Natural killer cell (primary cell): ENCODE measurements around the gene SNX19. TPM values are rescaled to one million over a fixed set of nuclear protein-coding genes. Genes with fewer than 3 reads are reported as not detected.
"Not testable (repeated sequence)": the region's sequence is repeated elsewhere in the genome, so short reads cannot be mapped to it uniquely, and the experiment has no call there.

Source experiments
- ATAC-seq, 3 donors: fragments of 150-1000 bp in 2 of 3; fragments of 200-7000 bp in 1 of 3; cut with Tn5 transposase; 1 replicate in 1 of 3; 2 replicates in 2 of 3; pipeline ENCODE4 v1.10.0; 2021; ENCODE audit warnings: mild to moderate bottlenecking in 2 of 3, moderate library complexity in 2 of 3
- DNase-seq, 2 donors: peaks; one replicate each; pipeline versions ENCODE4 v3.0.0 to v3.0.0-alpha.2; 2013 to 2021; ENCODE audit warnings: mixed read lengths in 1 of 2
- H3K27ac ChIP-seq: one replicate; pipeline ENCODE4 v1.5.1; 2013; ENCODE audit warnings: mild to moderate bottlenecking, low read length
- H3K27me3 ChIP-seq: one replicate; pipeline ENCODE4 v1.6.1; 2013; ENCODE audit warnings: low read length; ENCODE audit not compliant: control insufficient read depth, insufficient read depth
- H3K36me3 ChIP-seq: one replicate; pipeline ENCODE4 v1.6.1; 2013; ENCODE audit warnings: low read length; ENCODE audit not compliant: control insufficient read depth, insufficient read depth
- H3K4me1 ChIP-seq: one replicate; pipeline ENCODE4 v1.6.1; 2013; ENCODE audit warnings: low read length; ENCODE audit not compliant: control insufficient read depth, insufficient read depth
- H3K4me3 ChIP-seq: one replicate; pipeline ENCODE4 v1.5.1; 2013; ENCODE audit warnings: low read length
- H3K9me3 ChIP-seq: one replicate; pipeline ENCODE4 v1.6.1; 2013; ENCODE audit warnings: low read length; ENCODE audit not compliant: control insufficient read depth, insufficient read depth
- H3K27ac Mint-ChIP-seq, 2 donors: one replicate each; pipeline ENCODE4 v1.8.0; 2022; ENCODE audit warnings: mild to moderate bottlenecking in 2 of 2, mixed read lengths in 2 of 2, moderate library complexity in 1 of 2
- H3K27me3 Mint-ChIP-seq, 2 donors: one replicate each; pipeline ENCODE4 v1.8.0; 2022; ENCODE audit warnings: low read depth in 2 of 2, mixed read lengths in 2 of 2
- H3K36me3 Mint-ChIP-seq: one replicate; pipeline ENCODE4 v1.8.0; 2022; ENCODE audit warnings: mixed read lengths
- H3K4me1 Mint-ChIP-seq, 2 donors: one replicate each; pipeline ENCODE4 v1.8.0; 2022; ENCODE audit warnings: mixed read lengths in 2 of 2
- H3K4me3 Mint-ChIP-seq: one replicate; pipeline ENCODE4 v1.8.0; 2022; ENCODE audit warnings: mild to moderate bottlenecking, moderate library complexity, mixed read lengths
- H3K9me3 Mint-ChIP-seq, 2 donors: one replicate each; pipeline ENCODE4 v1.8.0; 2022; ENCODE audit warnings: mixed read lengths in 2 of 2
- WGBS: methylation state at CpG from one replicate; pipeline ENCODE4 v1.1.7; 2013; ENCODE audit warnings: missing lambda C conversion rate; ENCODE audit not compliant: insufficient coverage; 5-methylcytosine and 5-hydroxymethylcytosine counted together
- intact Hi-C: fragments of 100-400 bp; cut with micrococcal nuclease; formaldehyde crosslinking; loops from one replicate; pipeline ENCODE4 v1.14.2; 2022
- total RNA-seq, 4 donors: library from RNA; stranded (reverse); fragments of 120-200 nt in 1 of 4; gene quantifications; one replicate each; pipeline versions ENCODE4 v1.2.3 to v1.2.4, GENCODE V29; 2013 to 2022
- TF ChIP-seq, protein P1 (sequence below): fragments of 200-600 bp; IDR thresholded peaks from one replicate; pipeline ENCODE4 v1.8.0; 2022; ENCODE audit warnings: antibody characterized with exemption

SNX19 gene
- total RNA-seq, 3 donors from 2014 or later (not counting 1 experiment from before 2014, with no cell fraction given): 65.4 to 76.6 (median 72.0) TPM

DNA sequence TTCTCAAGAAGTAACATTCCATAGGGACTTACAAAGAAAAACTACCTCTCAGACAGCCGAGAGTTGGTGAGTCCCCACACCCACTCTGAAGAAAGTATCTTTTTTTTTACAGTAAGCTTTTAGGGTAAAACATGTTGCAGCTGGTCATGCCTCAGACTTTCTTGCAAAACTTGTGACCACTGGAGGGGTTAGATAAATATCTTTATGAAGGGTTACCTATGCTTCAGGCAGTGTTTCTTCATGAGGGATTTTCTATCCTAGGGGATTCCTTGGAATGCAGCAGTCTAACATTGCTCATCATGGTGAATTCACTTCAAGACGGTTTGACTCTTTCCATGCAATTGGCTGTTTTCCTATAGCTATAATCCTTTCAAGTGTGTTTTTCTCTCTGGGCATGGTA is 20.8 kb upstream of the SNX19 start:
- H3K4me1 Mint-ChIP-seq: no peaks in the 10 kb centered on the region
- ATAC-seq (no peak), DNase-seq (no peak)
- H3K27me3 Mint-ChIP-seq: peaks cover 24 to 47% of the 10 kb centered on the region in 2 donors
- intact Hi-C loops: no loop called here
- TF ChIP-seq, protein P1, sequence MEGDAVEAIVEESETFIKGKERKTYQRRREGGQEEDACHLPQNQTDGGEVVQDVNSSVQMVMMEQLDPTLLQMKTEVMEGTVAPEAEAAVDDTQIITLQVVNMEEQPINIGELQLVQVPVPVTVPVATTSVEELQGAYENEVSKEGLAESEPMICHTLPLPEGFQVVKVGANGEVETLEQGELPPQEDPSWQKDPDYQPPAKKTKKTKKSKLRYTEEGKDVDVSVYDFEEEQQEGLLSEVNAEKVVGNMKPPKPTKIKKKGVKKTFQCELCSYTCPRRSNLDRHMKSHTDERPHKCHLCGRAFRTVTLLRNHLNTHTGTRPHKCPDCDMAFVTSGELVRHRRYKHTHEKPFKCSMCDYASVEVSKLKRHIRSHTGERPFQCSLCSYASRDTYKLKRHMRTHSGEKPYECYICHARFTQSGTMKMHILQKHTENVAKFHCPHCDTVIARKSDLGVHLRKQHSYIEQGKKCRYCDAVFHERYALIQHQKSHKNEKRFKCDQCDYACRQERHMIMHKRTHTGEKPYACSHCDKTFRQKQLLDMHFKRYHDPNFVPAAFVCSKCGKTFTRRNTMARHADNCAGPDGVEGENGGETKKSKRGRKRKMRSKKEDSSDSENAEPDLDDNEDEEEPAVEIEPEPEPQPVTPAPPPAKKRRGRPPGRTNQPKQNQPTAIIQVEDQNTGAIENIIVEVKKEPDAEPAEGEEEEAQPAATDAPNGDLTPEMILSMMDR: no peak
- no peak overlapping the region for H3K4me3 Mint-ChIP-seq
- H3K27ac Mint-ChIP-seq: no peak overlapping the region
- Histone ChIP-seq H3K9me3 (no peaks in the 10 kb centered on the region), H3K4me3 (no peak overlapping the region), H3K4me1 (no peaks in the 10 kb centered on the region), H3K27ac (no peak overlapping the region), H3K27me3 (peaks cover 5% of the 10 kb centered on the region), H3K36me3 (no peaks in the 10 kb centered on the region)
- no peaks in the 10 kb centered on the region for H3K36me3 Mint-ChIP-seq
- H3K9me3 Mint-ChIP-seq: no peaks in the 10 kb centered on the region
- WGBS: 86% methylated on average over 2 of the region's 2 CpGs

DNA sequence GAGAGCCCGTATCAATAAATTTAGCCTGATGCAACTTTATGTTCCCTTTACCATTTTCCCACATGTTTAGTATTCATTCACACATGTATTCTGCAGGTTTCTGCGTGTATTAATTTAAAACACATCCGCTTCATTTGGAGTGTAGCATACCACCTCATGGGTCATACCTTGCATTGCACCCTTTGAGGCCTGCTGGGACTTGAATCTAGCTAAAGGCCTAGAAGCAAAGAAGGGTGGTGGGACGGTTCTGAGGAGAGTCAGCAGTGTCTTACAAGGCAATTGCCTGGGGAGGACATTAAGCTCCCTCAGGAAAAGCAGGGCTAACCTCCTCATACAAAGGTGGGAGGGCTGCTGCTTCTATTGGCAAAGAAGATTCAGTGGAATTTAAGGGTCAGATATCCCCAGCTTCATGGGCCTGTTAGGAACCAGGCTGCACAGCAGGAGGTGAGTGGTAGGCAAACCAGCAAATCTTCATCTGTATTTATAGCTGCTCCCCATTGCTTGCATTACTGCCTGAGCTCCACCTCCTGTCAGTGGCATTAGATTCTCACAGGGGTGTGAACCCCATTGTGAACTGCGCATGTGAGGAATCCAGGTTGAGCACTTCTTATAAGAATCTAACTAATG is 15.9 kb upstream of the SNX19 start:
- Mint-ChIP-seq H3K36me3 (no peaks in the 10 kb centered on the region), H3K4me1 (no peaks in the 10 kb centered on the region), H3K27me3 (peaks cover 3 to 35% of the 10 kb centered on the region in 2 donors), H3K9me3 (no peaks in the 10 kb centered on the region), H3K27ac (no peak overlapping the region), H3K4me3 (no peak overlapping the region)
- intact Hi-C loops: no loop called here
- 87% methylated on average over 5 of the region's 5 CpGs for WGBS
- Histone ChIP-seq H3K4me1 (no peaks in the 10 kb centered on the region), H3K9me3 (no peaks in the 10 kb centered on the region), H3K27me3 (no peaks in the 10 kb centered on the region), H3K27ac (no peak overlapping the region), H3K4me3 (no peak overlapping the region), H3K36me3 (no peaks in the 10 kb centered on the region)
- ATAC-seq (no peak), DNase-seq (no peak)
- TF ChIP-seq, protein P1: no peak

DNA sequence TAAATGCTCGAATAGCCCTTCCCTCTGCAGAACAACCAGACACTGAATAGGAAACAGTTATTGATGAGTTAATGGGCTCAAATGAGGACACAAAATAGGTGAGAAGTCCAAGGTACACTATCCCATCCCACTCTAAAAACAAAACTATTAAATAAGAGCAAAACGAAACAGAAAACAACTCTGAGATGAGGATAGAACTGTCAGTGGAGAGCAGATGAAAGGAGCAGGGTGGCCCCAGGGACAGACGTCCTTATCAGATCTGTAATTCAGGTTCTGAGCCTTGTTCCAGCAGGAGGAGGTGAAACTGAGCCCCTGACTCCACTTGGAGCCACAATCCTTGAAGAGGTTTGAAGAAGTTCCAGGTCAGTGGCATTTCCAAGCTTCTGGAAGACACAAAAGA is 8.5 kb upstream of the SNX19 start:
- TF ChIP-seq, protein P1: no peak
- H3K4me1 Mint-ChIP-seq: no peaks in the 10 kb centered on the region
- intact Hi-C loops: no loop called here
- Histone ChIP-seq H3K4me3 (no peak overlapping the region), H3K27ac (no peak overlapping the region), H3K27me3 (no peaks in the 10 kb centered on the region), H3K36me3 (no peaks in the 10 kb centered on the region), H3K4me1 (no peaks in the 10 kb centered on the region), H3K9me3 (no peaks in the 10 kb centered on the region)
- no peak for DNase-seq
- peaks cover 29 to 41% of the 10 kb centered on the region in 2 donors for H3K27me3 Mint-ChIP-seq
- ATAC-seq: no peak
- H3K27ac Mint-ChIP-seq: no peak overlapping the region
- WGBS: 11% methylated on average over 2 of the region's 3 CpGs
- no peaks in the 10 kb centered on the region for H3K36me3 Mint-ChIP-seq
- no peaks in the 10 kb centered on the region for H3K9me3 Mint-ChIP-seq
- H3K4me3 Mint-ChIP-seq: no peak overlapping the region

DNA sequence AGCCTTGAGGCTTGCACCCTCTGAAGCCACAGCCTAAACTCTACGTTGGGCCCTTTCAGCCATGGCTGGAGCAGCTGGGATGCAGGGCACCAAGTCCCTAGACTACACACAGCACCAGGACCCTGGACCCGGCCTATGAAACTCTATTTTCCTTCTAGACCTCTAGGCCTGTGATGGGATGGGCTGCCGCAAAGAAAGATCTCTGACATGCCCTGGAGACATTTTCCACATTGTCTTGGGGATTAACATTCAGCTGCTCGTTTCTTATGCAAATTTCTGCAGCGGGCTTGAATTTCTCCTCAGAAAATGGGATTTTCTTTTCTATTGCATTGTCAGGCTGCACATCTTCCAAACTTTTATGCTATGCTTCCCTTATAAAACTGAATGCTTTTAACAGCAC is 4.3 kb upstream of the SNX19 start:
- H3K4me3 ChIP-seq, H3K27me3 ChIP-seq, H3K27ac Mint-ChIP-seq, H3K36me3 Mint-ChIP-seq, DNase-seq, H3K4me3 Mint-ChIP-seq, H3K4me1 Mint-ChIP-seq, H3K36me3 ChIP-seq, H3K9me3 Mint-ChIP-seq, intact Hi-C loops, H3K27ac ChIP-seq, H3K9me3 ChIP-seq, ATAC-seq: not testable (repeated sequence)
- WGBS: 79% methylated on average over 5 of the region's 5 CpGs
- peaks cover 11% of the 10 kb centered on the region for H3K4me1 ChIP-seq
- H3K27me3 Mint-ChIP-seq: peaks cover 37 to 57% of the 10 kb centered on the region in 2 donors
